Loucy (cell line): Measurements from ENCODE around the gene TNFAIP8L2.

Source experiments
- H2AFZ ChIP-seq: fragments of 200-600 bp; sonication (generic); 2 replicates; pipeline ENCODE4 v1.6.0; 2016; ENCODE audit warnings: antibody characterized with exemption, mild to moderate bottlenecking, low read length, moderate library complexity
- H3F3A ChIP-seq: fragments of 200-600 bp; 2 replicates; pipeline ENCODE4 v1.6.0; 2016; ENCODE audit warnings: antibody characterized with exemption, low read depth, mild to moderate bottlenecking
- H3K27me3 ChIP-seq: fragments of 200-600 bp; sonication (generic); 2 replicates; pipeline ENCODE4 v1.6.1; 2014; ENCODE audit warnings: low read length, mild to moderate bottlenecking; ENCODE audit not compliant: insufficient read depth, poor library complexity, severe bottlenecking
- H3K36me3 ChIP-seq: fragments of 200-600 bp; sonication (generic); 2 replicates; pipeline ENCODE4 v1.6.1; 2016; ENCODE audit warnings: low read length; ENCODE audit not compliant: insufficient read depth
- H3K4me1 ChIP-seq: fragments of 200-600 bp; sonication (generic); 2 replicates; pipeline ENCODE4 v1.5.1; 2014; ENCODE audit warnings: low read length, mild to moderate bottlenecking; ENCODE audit not compliant: insufficient read depth, poor library complexity, severe bottlenecking
- H3K4me2 ChIP-seq: fragments of 200-600 bp; sonication (generic); 2 replicates; pipeline ENCODE4 v1.6.0; 2014; ENCODE audit warnings: antibody characterized with exemption, low read length, low read depth, mild to moderate bottlenecking; ENCODE audit not compliant: poor library complexity, severe bottlenecking
- H3K4me3 ChIP-seq: fragments of 200-600 bp; sonication (generic); 2 replicates; pipeline ENCODE4 v1.5.1; 2014; ENCODE audit warnings: low read length, mild to moderate bottlenecking, mixed read lengths; ENCODE audit not compliant: poor library complexity, severe bottlenecking
- H3K79me2 ChIP-seq: fragments of 200-600 bp; sonication (generic); 2 replicates; pipeline ENCODE4 v1.6.1; 2014; ENCODE audit warnings: low read length; ENCODE audit not compliant: insufficient read depth
- H3K9ac ChIP-seq: fragments of 200-600 bp; sonication (generic); 2 replicates; pipeline ENCODE4 v1.6.0; 2014; ENCODE audit warnings: mild to moderate bottlenecking, low read depth, low read length, moderate library complexity; ENCODE audit not compliant: poor library complexity, severe bottlenecking
- H3K9me2 ChIP-seq: fragments of 200-600 bp; sonication (generic); replicated peaks from 2 replicates; pipeline ENCODE4 v1.6.1; 2016; ENCODE audit warnings: low read depth, low read length, mixed read lengths
- H3K9me3 ChIP-seq: fragments of 200-600 bp; sonication (generic); 2 replicates; pipeline ENCODE4 v1.6.1; 2014; ENCODE audit warnings: mild to moderate bottlenecking, antibody characterized with exemption, low read length, low read depth; ENCODE audit not compliant: insufficient read depth
- H4K20me1 ChIP-seq: fragments of 200-600 bp; sonication (generic); 2 replicates; pipeline ENCODE4 v1.6.0; 2014; ENCODE audit warnings: antibody characterized with exemption, low read length, mild to moderate bottlenecking; ENCODE audit not compliant: insufficient read depth, poor library complexity, severe bottlenecking
- EZH2phosphoT487 ChIP-seq: fragments of 200-600 bp; IDR thresholded peaks from 2 replicates; pipeline ENCODE4 v1.6.1; 2018; ENCODE audit warnings: antibody characterized with exemption, mild to moderate bottlenecking, moderate library complexity, borderline replicate concordance
- TF ChIP-seq, protein P1 (sequence below): fragments of 200-600 bp; sonication (generic); conservative IDR thresholded peaks from 2 replicates; pipeline ENCODE4 v1.5.1; 2014; ENCODE audit warnings: mild to moderate bottlenecking, antibody characterized with exemption, low read length

Gene TNFAIP8L2

DNA sequence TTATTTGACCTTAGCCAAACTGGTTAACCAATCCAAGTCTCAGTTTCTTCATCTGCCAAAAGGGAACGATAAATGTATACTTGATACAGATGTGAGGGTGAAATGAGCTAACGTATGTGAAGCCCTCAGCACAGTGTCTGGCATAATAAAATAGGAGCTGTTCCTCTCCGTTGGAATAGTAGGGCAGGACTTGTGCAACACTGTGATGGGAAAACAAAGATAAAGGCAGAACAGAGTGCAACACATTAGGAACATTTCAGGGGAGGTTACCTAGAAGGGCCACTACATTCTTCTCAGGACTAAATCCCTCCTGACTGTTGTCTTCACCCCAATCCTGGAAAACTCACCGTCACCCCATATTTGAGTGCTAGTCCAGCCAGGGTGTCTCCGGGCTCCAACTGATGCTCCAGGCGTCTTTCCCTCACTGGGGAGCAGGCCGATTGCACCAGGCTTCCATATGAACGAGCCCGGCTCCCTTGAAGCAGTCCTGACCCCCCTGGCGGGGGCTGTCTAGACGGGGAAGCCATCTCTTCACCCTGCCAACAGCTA, 8.4 kb downstream of the TNFAIP8L2 start:
- no peaks in the 10 kb centered on the region for H3K27me3 ChIP-seq
- peaks cover 39% of the 10 kb centered on the region for H3K79me2 ChIP-seq
- TF ChIP-seq, protein P1, sequence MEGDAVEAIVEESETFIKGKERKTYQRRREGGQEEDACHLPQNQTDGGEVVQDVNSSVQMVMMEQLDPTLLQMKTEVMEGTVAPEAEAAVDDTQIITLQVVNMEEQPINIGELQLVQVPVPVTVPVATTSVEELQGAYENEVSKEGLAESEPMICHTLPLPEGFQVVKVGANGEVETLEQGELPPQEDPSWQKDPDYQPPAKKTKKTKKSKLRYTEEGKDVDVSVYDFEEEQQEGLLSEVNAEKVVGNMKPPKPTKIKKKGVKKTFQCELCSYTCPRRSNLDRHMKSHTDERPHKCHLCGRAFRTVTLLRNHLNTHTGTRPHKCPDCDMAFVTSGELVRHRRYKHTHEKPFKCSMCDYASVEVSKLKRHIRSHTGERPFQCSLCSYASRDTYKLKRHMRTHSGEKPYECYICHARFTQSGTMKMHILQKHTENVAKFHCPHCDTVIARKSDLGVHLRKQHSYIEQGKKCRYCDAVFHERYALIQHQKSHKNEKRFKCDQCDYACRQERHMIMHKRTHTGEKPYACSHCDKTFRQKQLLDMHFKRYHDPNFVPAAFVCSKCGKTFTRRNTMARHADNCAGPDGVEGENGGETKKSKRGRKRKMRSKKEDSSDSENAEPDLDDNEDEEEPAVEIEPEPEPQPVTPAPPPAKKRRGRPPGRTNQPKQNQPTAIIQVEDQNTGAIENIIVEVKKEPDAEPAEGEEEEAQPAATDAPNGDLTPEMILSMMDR, result no peak
- no peak for TF ChIP-seq EZH2phosphoT487
- H3K9me3 ChIP-seq, result no peaks in the 10 kb centered on the region
- H3K4me1 ChIP-seq, result peaks cover 22% of the 10 kb centered on the region
- peak overlapping the region; percentile 93 for H3K4me3 ChIP-seq
- peak overlapping the region; percentile 84 for H3K9ac ChIP-seq
- H3K4me2 ChIP-seq, result peak overlapping the region; percentile 91
- peaks cover 5% of the 10 kb centered on the region; the same call in 1 of the 2 replicates for H3K36me3 ChIP-seq
- H3K9me2 ChIP-seq, result no peaks in the 10 kb centered on the region
- no peaks in the 10 kb centered on the region for H3F3A ChIP-seq
- peak overlapping the region; percentile 83 for H2AFZ ChIP-seq
- H4K20me1 ChIP-seq, result no peaks in the 10 kb centered on the region

DNA sequence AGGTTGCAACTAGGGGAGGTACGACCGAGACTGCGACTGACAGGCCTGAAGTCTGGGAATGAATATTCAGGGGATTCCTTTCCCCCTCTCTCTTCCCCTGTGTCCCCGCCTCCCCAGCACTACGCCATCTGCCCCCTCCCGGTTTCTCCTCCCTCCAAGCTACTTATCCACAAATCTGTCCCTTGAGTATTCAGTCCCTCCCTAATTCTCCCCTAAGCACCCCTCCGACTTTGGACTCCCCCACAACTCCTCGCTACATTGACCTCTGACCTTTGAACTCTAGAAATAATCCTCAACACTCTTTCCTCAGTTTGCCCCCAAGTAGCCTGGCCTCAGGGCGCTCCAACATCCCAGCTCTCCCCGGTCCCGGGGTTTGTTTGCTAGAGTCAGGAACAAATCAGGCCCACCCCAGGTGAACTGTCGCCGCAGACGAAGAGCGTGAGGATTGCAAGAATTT, 8.9 kb downstream of the TNFAIP8L2 start:
- TF ChIP-seq EZH2phosphoT487, result no peak
- TF ChIP-seq, protein P1, result no peak
- peaks cover 5% of the 10 kb centered on the region; the same call in 1 of the 2 replicates for H3K36me3 ChIP-seq
- peak overlapping the region; percentile 83 for H2AFZ ChIP-seq
- peak overlapping the region; percentile 93 for H3K4me3 ChIP-seq
- H3K4me1 ChIP-seq, result peaks cover 21% of the 10 kb centered on the region
- H3K9me2 ChIP-seq, result no peaks in the 10 kb centered on the region
- peak overlapping the region; percentile 84 for H3K9ac ChIP-seq
- no peaks in the 10 kb centered on the region for H3K27me3 ChIP-seq
- H3K79me2 ChIP-seq, result peaks cover 39% of the 10 kb centered on the region
- peak overlapping the region; percentile 91 for H3K4me2 ChIP-seq
- no peaks in the 10 kb centered on the region for H3K9me3 ChIP-seq
- no peaks in the 10 kb centered on the region for H3F3A ChIP-seq
- no peaks in the 10 kb centered on the region for H4K20me1 ChIP-seq

DNA sequence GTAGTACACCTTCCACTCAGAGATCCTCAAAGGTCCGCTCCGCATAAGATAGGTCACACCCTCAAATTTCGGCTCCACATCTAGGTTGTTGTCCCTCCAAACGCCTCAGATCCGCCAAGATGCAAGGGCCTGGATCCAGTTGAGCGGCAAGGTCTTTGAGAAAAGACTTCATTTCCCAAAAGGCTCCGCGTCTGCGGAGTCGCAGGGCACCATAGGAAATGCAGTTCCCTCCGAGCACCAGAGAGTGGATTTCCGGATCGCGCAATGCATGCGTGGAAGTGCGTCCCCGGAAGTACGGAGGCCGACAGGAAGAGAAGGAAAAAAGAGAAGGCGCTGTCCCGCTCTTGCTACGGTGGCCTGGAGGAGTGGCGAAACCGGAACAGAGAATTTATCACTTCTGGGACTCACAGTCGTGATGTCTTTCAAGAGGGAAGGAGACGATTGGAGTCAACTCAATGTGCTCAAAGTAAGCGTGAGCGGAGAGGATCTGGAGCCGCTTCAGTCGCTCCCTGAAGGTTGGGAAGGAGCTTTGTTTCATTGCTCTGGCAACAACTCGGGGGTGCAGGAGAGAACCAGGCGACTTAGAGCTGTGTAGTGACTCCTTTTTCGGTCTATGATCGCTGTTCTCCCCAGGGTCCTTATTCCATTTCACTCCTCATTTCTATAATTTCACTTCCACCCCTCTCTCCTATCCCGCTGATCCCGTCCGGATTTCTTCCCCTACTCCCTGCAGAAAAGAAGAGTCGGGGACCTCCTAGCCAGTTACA, 9.5 kb downstream of the TNFAIP8L2 start, which contains the start of the genes LYSMD1 and SCNM1:
Gene LYSMD1, minus strand, starts transcription at position 165 of the 767 bp plus-strand sequence. CDS start 644 bp downstream, outside the sequence.
Gene SCNM1, plus strand, starts transcription at position 407 of the 767 bp plus-strand sequence. Its CDS starts 9 bp downstream, at position 416.
- peaks cover 5% of the 10 kb centered on the region; the same call in 1 of the 2 replicates for H3K36me3 ChIP-seq
- TF ChIP-seq, protein P1, result no peak
- no peak for TF ChIP-seq EZH2phosphoT487
- H3F3A ChIP-seq, result no peaks in the 10 kb centered on the region
- H3K4me1 ChIP-seq, result peaks cover 21% of the 10 kb centered on the region
- peak within 1 kb of the TSS; percentile 83 for H2AFZ ChIP-seq
- peaks cover 39% of the 10 kb centered on the region for H3K79me2 ChIP-seq
- no peaks in the 10 kb centered on the region for H3K9me2 ChIP-seq
- no peaks in the 10 kb centered on the region for H3K9me3 ChIP-seq
- peak within 1 kb of the TSS; percentile 98 for H3K4me2 ChIP-seq
- no peaks in the 10 kb centered on the region for H4K20me1 ChIP-seq
- H3K27me3 ChIP-seq, result no peaks in the 10 kb centered on the region
- peak within 1 kb of the TSS; percentile 93 for H3K4me3 ChIP-seq
- peak within 1 kb of the TSS; percentile 84 for H3K9ac ChIP-seq
